ENCODE results near the gene NKAIN1.
"Not testable (repeated sequence)": the region's sequence is repeated elsewhere in the genome, so short reads cannot be mapped to it uniquely, and the experiment has no call there.

GRCh38 chr1:31138797-31139521 is 100.7 kb downstream of the NKAIN1 start:
- not testable (repeated sequence) for TF ChIP-seq EZH2phosphoT487 (IDR thresholded peaks at IDR 0.05; ENCODE audit: borderline replicate concordance, low read length); CTCF (IDR thresholded peaks at IDR 0.05; ENCODE audit: low read depth, low read length, poor library complexity, severe bottlenecking)

Measured in DOHH2 (cell line).